ENCODE data around the gene CARS1.

The CARS1 gene

DNA sequence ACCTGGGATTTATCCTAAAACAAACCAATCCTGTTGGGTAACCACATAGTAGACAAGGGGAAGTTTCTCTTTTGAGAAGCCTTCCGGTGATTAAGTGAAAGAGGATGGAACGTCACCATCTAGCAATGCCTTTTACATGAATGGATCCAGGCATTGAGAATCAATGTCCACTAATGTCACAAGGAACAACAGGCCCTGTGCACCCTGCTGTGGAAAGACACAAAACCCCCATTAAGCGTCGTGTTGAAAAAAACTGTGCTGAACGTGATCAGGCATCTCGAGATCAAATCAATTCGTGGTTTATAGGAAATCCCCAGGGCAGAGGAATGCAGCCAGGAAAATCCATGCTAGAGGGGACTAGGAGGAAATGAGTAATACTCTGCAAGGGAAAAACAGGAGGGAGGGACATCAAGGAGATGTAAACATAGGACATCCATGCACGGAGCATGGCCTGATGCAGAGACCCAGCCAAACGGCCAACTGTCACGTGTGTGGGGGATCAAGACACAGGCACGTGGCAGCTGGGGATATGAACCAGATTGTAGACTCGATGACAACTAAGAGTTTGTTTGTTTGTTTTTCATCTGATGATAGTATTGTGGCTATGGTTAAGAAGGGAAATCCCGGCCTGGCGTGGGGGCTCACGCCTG is 38.6 kb upstream of the CARS1 start:
- no peak for DNase-seq (ENCODE audit: low read depth in 1 of 2, low spot score in 1 of 2)
- H3K27me3 ChIP-seq (ENCODE audit: insufficient read depth, poor library complexity, severe bottlenecking) = no peaks in the 10 kb centered on the region

DNA sequence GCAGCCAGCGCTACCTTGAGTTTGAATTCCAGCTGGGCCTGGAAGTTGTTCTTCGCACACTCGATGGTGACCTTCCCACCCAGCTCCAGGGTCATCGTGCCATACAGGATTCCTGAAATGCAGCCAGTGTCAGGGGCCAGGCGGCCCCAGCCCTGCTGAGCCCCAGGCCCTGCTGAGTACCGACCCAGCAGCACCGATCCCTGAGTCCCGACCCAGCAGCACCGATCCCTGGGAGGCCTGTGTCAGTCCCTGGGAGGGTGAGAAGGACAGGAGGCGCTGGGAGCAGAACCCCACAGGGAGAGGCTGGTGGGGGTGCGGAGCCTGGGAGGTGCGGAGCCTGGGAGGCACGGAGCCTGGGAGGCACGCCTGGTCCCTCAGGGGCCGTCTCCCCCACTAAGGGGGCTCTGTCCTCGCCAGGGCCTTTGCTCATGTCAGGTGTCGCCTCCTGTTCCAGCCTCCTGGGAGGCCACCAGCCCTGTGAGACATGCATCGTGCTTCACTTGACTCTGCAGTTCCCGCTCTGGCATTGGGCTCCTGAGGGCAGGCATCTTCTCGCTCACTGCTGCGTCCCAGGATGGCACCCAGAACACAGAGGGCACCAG is 37.1 kb upstream of the CARS1 start:
- TF ChIP-seq SPI1 (IDR thresholded peaks at IDR 0.05; ENCODE audit: borderline replicate concordance, low read depth) (no peak), POLR2AphosphoS5 (IDR thresholded peaks at IDR 0.05; ENCODE audit: low read depth) (no peak), GABPA (IDR thresholded peaks at IDR 0.05; ENCODE audit: low read depth) (no peak)
- TF ChIP-seq, protein P1, sequence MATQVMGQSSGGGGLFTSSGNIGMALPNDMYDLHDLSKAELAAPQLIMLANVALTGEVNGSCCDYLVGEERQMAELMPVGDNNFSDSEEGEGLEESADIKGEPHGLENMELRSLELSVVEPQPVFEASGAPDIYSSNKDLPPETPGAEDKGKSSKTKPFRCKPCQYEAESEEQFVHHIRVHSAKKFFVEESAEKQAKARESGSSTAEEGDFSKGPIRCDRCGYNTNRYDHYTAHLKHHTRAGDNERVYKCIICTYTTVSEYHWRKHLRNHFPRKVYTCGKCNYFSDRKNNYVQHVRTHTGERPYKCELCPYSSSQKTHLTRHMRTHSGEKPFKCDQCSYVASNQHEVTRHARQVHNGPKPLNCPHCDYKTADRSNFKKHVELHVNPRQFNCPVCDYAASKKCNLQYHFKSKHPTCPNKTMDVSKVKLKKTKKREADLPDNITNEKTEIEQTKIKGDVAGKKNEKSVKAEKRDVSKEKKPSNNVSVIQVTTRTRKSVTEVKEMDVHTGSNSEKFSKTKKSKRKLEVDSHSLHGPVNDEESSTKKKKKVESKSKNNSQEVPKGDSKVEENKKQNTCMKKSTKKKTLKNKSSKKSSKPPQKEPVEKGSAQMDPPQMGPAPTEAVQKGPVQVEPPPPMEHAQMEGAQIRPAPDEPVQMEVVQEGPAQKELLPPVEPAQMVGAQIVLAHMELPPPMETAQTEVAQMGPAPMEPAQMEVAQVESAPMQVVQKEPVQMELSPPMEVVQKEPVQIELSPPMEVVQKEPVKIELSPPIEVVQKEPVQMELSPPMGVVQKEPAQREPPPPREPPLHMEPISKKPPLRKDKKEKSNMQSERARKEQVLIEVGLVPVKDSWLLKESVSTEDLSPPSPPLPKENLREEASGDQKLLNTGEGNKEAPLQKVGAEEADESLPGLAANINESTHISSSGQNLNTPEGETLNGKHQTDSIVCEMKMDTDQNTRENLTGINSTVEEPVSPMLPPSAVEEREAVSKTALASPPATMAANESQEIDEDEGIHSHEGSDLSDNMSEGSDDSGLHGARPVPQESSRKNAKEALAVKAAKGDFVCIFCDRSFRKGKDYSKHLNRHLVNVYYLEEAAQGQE (IDR thresholded peaks at IDR 0.05; ENCODE audit: insufficient replicate concordance, low read depth) = no peak
- TF ChIP-seq, protein P2, sequence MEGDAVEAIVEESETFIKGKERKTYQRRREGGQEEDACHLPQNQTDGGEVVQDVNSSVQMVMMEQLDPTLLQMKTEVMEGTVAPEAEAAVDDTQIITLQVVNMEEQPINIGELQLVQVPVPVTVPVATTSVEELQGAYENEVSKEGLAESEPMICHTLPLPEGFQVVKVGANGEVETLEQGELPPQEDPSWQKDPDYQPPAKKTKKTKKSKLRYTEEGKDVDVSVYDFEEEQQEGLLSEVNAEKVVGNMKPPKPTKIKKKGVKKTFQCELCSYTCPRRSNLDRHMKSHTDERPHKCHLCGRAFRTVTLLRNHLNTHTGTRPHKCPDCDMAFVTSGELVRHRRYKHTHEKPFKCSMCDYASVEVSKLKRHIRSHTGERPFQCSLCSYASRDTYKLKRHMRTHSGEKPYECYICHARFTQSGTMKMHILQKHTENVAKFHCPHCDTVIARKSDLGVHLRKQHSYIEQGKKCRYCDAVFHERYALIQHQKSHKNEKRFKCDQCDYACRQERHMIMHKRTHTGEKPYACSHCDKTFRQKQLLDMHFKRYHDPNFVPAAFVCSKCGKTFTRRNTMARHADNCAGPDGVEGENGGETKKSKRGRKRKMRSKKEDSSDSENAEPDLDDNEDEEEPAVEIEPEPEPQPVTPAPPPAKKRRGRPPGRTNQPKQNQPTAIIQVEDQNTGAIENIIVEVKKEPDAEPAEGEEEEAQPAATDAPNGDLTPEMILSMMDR (IDR thresholded peaks at IDR 0.05; ENCODE audit: insufficient read depth, low read length) = no peak
- Histone ChIP-seq H3K27me3 (ENCODE audit: insufficient read depth, poor library complexity, severe bottlenecking) (no peaks in the 10 kb centered on the region), H3K27ac (replicated peaks) (no peak overlapping the region)

More for the DNA sequence above, 38.6 kb upstream of the CARS1 start:
- H3K4me3 ChIP-seq (replicated peaks; ENCODE audit: insufficient read depth, low read length) = no peak overlapping the region
- TF ChIP-seq, protein P1 (IDR thresholded peaks at IDR 0.05; ENCODE audit: insufficient replicate concordance, low read depth) = no peak
- TF ChIP-seq SPI1 (IDR thresholded peaks at IDR 0.05; ENCODE audit: borderline replicate concordance, low read depth) (no peak), POLR2AphosphoS5 (IDR thresholded peaks at IDR 0.05; ENCODE audit: low read depth) (no peak), GABPA (IDR thresholded peaks at IDR 0.05; ENCODE audit: low read depth) (no peak)
- TF ChIP-seq, protein P2 (IDR thresholded peaks at IDR 0.05; ENCODE audit: insufficient read depth, low read length) = no peak
- no peak overlapping the region for H3K27ac ChIP-seq (replicated peaks)

DNA sequence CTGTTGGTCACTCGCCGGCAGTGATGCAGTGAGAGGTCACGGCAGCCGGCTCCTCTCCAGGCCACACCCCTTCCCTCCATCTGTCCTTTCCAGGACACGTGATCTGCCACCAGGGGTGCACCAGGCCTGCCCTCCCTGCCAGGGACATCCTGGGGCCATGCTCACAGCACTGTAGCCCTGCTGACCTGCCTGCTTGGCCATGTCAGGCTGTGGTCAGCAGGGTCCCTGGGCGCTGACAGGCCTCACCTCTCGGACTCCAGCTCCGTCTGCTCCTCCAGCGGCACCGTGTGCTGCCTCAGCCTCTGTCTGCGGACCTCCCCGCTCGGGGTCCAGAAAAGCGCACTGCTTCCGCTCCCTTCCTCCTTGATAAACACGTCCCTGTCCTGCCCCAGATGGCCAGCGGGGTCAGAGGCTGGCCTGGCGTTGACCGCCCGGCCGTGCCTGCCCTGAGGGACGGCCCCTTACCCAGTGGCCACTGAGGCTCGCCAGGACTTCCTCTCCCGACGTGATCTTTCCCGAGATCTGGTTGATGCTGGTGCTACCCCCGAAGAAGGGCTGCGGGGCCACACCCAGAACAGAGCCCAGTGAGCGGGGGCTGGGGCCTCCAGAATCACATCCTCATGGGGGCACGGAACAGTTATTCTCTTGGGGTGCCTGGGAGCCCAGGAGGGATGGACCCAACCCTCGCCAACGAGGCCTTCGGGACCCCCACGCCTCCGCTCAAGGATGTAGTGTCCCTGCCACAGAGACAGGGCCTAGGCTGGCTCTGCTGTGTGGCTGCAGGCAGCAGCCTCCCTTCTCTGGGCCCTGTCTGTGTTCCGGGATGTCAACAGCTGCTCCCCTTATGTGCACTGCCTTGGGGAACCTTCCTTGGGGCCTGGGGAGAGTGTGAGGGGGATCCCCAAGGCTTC is 36.3 kb upstream of the CARS1 start:
- TF ChIP-seq, protein P2 (IDR thresholded peaks at IDR 0.05; ENCODE audit: insufficient read depth, low read length) = no peak
- no peak for TF ChIP-seq POLR2AphosphoS5 (IDR thresholded peaks at IDR 0.05; ENCODE audit: low read depth)
- TF ChIP-seq, protein P1 (IDR thresholded peaks at IDR 0.05; ENCODE audit: insufficient replicate concordance, low read depth) = no peak
- no peak for TF ChIP-seq GABPA (IDR thresholded peaks at IDR 0.05; ENCODE audit: low read depth)
- no peak for TF ChIP-seq SPI1 (IDR thresholded peaks at IDR 0.05; ENCODE audit: borderline replicate concordance, low read depth)
- no peak overlapping the region for H3K4me3 ChIP-seq (replicated peaks; ENCODE audit: insufficient read depth, low read length)
- no peak for DNase-seq (ENCODE audit: low read depth in 1 of 2, low spot score in 1 of 2)
- no peaks in the 10 kb centered on the region for H3K27me3 ChIP-seq (ENCODE audit: insufficient read depth, poor library complexity, severe bottlenecking)
- no peak overlapping the region for H3K27ac ChIP-seq (replicated peaks)

More for the DNA sequence above, 37.1 kb upstream of the CARS1 start:
- H3K4me3 ChIP-seq (replicated peaks; ENCODE audit: insufficient read depth, low read length) = no peak overlapping the region
- no peak for DNase-seq (ENCODE audit: low read depth in 1 of 2, low spot score in 1 of 2)

Measured in HL-60 (cell line).